ENCODE measurements around the gene MAP3K14. TPM values are rescaled to one million over a fixed set of nuclear protein-coding genes. Genes with fewer than 3 reads are reported as not detected.
"Not testable (repeated sequence)": the region's sequence is repeated elsewhere in the genome, so short reads cannot be mapped to it uniquely, and the experiment has no call there.

The MAP3K14 gene
- total RNA-seq, 1 experiment from 2014 or later: 16.4 TPM

- BruUV-seq (replicated peaks); H4K20me1 ChIP-seq (ENCODE audit: insufficient read depth); DNase-seq (ENCODE audit: low read depth, low spot score); H3K27me3 ChIP-seq (ENCODE audit: insufficient read depth, low read length); H2AFZ ChIP-seq (ENCODE audit: low read depth, low read length, poor library complexity, severe bottlenecking); H3K9me2 ChIP-seq (ENCODE audit: insufficient read depth); RAD21 ChIA-PET (ENCODE audit: low non-redundant PET in 1 of 2, low total read pairs in 2 of 2, uncharacterized antibody in 2 of 2, unreplicated experiment in 2 of 2); ATAC-seq; H3K9me3 ChIP-seq (ENCODE audit: control insufficient read depth in 1 of 2, insufficient read depth in 1 of 2, low read depth in 1 of 2, low read length in 2 of 2); H3K9ac ChIP-seq (ENCODE audit: low read length); H3K4me3 ChIP-seq (replicated peaks in 1 of 2; ENCODE audit: low read depth in 1 of 2, low read length in 2 of 2); intact Hi-C loops (cut with micrococcal nuclease); H3K36me3 ChIP-seq (ENCODE audit: control insufficient read depth in 1 of 2, insufficient read depth in 2 of 2, low read length in 2 of 2); H3K27ac ChIP-seq (ENCODE audit: low read depth, low read length); POLR2A ChIA-PET; H3K4me2 ChIP-seq (ENCODE audit: low read length): not testable (repeated sequence)
- Histone ChIP-seq H3K4me1 (ENCODE audit: control insufficient read depth in 1 of 2, insufficient read depth in 2 of 2, low read length in 2 of 2) (peaks cover 19 to 66% of the 10 kb centered on the region in 2 experiments), H3K79me2 (ENCODE audit: insufficient read depth, low read length) (peaks cover 99% of the 10 kb centered on the region)
- CTCF ChIA-PET: interaction anchor here (0.9 kb wide), 1 partner anchor 10 kb away, joined by 5 read pairs; no protein-coding TSS in a partner anchor
Measured at GRCh38 chr17:45302220-45302619, 14.6 kb downstream of the MAP3K14 start.

- Histone ChIP-seq H3K9ac (ENCODE audit: low read length) (no peak overlapping the region), H3K9me3 (ENCODE audit: control insufficient read depth in 1 of 2, insufficient read depth in 1 of 2, low read depth in 1 of 2, low read length in 2 of 2) (no peaks in the 10 kb centered on the region), H3K9me2 (ENCODE audit: insufficient read depth) (no peaks in the 10 kb centered on the region), H2AFZ (ENCODE audit: low read depth, low read length, poor library complexity, severe bottlenecking) (no peak overlapping the region), H3K27ac (ENCODE audit: low read depth, low read length) (no peak overlapping the region), H4K20me1 (ENCODE audit: insufficient read depth) (peaks cover 7% of the 10 kb centered on the region; the same call in 1 of the 2 replicates), H3K4me1 (ENCODE audit: control insufficient read depth in 1 of 2, insufficient read depth in 2 of 2, low read length in 2 of 2) (peaks cover 17 to 67% of the 10 kb centered on the region in 2 experiments; a peak in 3 of 4 replicates), H3K4me2 (ENCODE audit: low read length) (no peak overlapping the region), H3K36me3 (ENCODE audit: control insufficient read depth in 1 of 2, insufficient read depth in 2 of 2, low read length in 2 of 2) (no peaks in the 10 kb centered on the region; a peak in 1 of 4 replicates), H3K79me2 (ENCODE audit: insufficient read depth, low read length) (peaks cover 99% of the 10 kb centered on the region), H3K27me3 (ENCODE audit: insufficient read depth, low read length) (no peaks in the 10 kb centered on the region), H3K4me3 (replicated peaks in 1 of 2; ENCODE audit: low read depth in 1 of 2, low read length in 2 of 2) (no peak overlapping the region)
- DNase-seq (ENCODE audit: low read depth, low spot score) (no peak), ATAC-seq (no peak)
- ChIA-PET RAD21 (ENCODE audit: low non-redundant PET in 1 of 2, low total read pairs in 2 of 2, uncharacterized antibody in 2 of 2, unreplicated experiment in 2 of 2) (no interaction called here), CTCF (interaction anchor here (1.6 kb wide), 1 partner anchor 24 kb away, joined by 4 read pairs; no protein-coding TSS in a partner anchor), POLR2A (no interaction called here)
- intact Hi-C loops (cut with micrococcal nuclease): no loop called here
- BruUV-seq (replicated peaks): no TSS peak
- TF ChIP-seq YY1 (IDR thresholded peaks at IDR 0.05; ENCODE audit: extremely low read depth, insufficient replicate concordance, low read depth, low read length): no peak
- no peak for TF ChIP-seq CTCF (IDR thresholded peaks at IDR 0.05 in 2 of 3, conservative IDR thresholded peaks at IDR 0.05 in 1 of 3; ENCODE audit: borderline replicate concordance in 1 of 3, insufficient read depth in 1 of 3, low read depth in 2 of 3, low read length in 2 of 3)
- TF ChIP-seq SP1 (IDR thresholded peaks at IDR 0.05; ENCODE audit: low read depth): no peak
- TF ChIP-seq EGR1 (IDR thresholded peaks at IDR 0.05; ENCODE audit: low read depth): no peak
- TF ChIP-seq, protein P1, sequence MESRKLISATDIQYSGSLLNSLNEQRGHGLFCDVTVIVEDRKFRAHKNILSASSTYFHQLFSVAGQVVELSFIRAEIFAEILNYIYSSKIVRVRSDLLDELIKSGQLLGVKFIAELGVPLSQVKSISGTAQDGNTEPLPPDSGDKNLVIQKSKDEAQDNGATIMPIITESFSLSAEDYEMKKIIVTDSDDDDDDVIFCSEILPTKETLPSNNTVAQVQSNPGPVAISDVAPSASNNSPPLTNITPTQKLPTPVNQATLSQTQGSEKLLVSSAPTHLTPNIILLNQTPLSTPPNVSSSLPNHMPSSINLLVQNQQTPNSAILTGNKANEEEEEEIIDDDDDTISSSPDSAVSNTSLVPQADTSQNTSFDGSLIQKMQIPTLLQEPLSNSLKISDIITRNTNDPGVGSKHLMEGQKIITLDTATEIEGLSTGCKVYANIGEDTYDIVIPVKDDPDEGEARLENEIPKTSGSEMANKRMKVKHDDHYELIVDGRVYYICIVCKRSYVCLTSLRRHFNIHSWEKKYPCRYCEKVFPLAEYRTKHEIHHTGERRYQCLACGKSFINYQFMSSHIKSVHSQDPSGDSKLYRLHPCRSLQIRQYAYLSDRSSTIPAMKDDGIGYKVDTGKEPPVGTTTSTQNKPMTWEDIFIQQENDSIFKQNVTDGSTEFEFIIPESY (IDR thresholded peaks at IDR 0.05; ENCODE audit: extremely low read depth, insufficient replicate concordance, low read length): no peak
- no peak for TF ChIP-seq JUND (IDR thresholded peaks at IDR 0.05)
- no peak for TF ChIP-seq CBX3 (IDR thresholded peaks at IDR 0.05; ENCODE audit: low read depth)
- TF ChIP-seq TCF7L2 (IDR thresholded peaks at IDR 0.05; ENCODE audit: borderline replicate concordance, extremely low read depth, insufficient read depth, insufficient read length): no peak
- TF ChIP-seq POLR2A (IDR thresholded peaks at IDR 0.05; ENCODE audit: borderline replicate concordance, extremely low read depth, insufficient read depth, insufficient read length): no peak
- no peak for TF ChIP-seq FOSL1 (IDR thresholded peaks at IDR 0.05; ENCODE audit: low read depth)
- TF ChIP-seq SRF (IDR thresholded peaks at IDR 0.05; ENCODE audit: low read depth): no peak
- TF ChIP-seq ELF1 (IDR thresholded peaks at IDR 0.05; ENCODE audit: borderline replicate concordance, low read depth): no peak
- TF ChIP-seq EZH2phosphoT487 (IDR thresholded peaks at IDR 0.05; ENCODE audit: borderline replicate concordance): no peak
- no peak for TF ChIP-seq ZNF274 (IDR thresholded peaks at IDR 0.05; ENCODE audit: low read depth, low read length)
Measured at GRCh38 chr17:45301674-45302073, 15.1 kb downstream of the MAP3K14 start.

Data from HCT116 (cell line).